ENCODE data around the gene RBBP8.

The RBBP8 gene

GRCh38 chr18:22998344-22998743 lies 65.2 kb downstream of the RBBP8 start:
- DNase-seq (ENCODE audit: low read depth in 2 of 2), result no peak

DNA sequence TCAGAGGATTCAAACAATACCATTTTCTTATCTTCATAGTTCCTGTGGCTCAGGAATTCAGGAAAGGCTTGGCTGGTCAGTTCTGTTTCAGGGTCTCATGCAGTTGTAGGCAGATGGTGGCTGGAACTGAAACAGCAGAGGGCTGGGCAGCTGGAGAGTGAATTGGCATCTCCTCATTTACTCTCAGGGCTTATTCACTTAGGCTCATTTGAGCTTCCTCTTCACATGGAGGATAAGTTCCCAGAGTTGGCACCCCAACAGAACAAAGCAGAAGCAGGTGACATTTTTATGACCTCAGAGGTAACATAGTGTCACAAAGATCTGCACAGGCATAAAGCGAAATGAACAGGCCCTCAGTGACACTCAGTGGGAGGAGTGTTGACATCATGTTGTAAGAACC lies 66.1 kb downstream of the RBBP8 start:
- DNase-seq (ENCODE audit: low read depth in 2 of 2), result no peak

GRCh38 chr18:22999647-23000046 lies 66.5 kb downstream of the RBBP8 start:
- DNase-seq (ENCODE audit: low read depth in 2 of 2), result no peak

DNA sequence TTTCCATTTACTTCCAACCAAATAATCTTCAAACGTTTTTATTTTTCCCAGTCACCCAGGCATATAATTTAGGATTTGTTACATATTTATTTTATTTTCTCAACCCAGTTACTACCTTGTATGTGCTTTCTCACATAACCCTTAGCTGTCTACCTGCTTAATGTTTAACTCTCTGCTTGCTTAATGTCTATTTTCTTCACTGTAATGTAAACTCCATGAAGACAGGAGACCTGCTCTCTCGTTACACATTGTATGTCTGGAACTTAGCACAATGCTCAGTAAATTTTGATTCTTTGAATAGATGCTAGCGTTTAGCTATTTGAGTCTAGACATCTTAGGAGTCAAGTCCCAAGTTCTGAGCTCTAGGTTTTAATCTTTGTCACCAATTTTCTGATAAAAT lies 70.2 kb downstream of the RBBP8 start:
- no peak for DNase-seq (ENCODE audit: low read depth in 2 of 2)

GRCh38 chr18:23012249-23012648 lies 79.1 kb downstream of the RBBP8 start:
- no peak for DNase-seq (ENCODE audit: low read depth in 2 of 2)

DNA sequence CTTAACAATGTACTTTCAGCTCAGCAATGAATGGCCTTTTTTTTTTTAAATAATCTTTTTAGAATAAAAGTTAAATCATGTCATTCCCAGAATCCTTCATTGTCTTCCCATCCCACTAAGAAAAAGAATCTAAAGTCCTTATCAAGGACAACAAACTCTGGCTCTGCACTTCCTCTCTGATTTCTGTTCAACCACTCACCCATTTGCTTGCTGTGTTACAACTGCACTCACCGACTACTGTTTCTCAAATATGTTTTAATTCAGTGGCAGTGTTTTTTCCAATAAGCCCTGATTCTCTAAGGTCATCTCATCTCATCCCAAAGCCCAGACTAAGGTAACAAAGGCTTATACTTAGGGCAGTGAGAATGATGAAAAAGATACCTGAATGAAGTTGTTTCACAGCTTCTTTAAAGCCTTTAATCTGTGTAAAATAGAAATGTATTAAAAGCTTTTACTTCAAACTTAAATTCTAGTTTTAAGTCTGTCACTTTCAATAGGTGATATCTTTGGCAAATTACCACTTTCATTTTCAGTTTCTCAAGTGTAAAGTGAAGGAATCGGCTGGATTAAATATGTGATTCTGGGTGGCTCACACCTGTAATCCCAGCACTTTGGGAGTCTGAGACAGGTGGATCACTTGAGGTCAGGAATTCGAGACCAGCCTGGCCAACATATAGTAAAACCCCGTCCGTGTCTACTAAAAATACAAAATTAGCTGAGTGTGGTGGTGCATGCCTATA lies 87.6 kb downstream of the RBBP8 start:
- DNase-seq (ENCODE audit: low read depth in 2 of 2), result no peak

GRCh38 chr18:23021623-23022022 lies 88.5 kb downstream of the RBBP8 start:
- no peak for DNase-seq (ENCODE audit: low read depth in 2 of 2)

DNA sequence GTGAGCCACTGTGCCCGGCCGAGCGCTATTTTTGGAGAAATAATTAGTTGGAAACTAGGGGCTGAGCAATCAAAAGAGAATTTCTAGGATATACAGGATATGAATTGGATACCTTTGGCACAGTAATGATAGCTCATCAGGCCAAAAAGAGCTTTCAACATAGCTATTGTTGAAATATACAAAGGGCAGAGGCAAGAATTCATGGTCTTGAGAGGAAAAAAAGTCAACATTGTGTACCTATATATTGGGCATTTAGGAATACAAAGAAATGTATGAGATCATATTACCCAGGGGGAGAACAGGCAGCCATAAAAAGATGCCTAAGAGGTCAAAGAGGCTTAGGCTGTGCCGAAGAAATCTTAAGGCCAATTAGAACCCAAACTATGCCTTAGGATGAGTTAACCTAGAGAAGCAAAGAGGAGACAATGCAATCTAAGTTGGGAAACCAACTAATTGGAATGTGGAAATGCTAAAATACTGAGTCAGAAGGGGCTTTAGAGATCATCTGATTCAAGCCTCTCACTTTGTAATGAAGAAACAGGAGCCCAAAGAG lies 99.0 kb downstream of the RBBP8 start:
- peak; percentile 83 to 86 for DNase-seq (ENCODE audit: low read depth in 2 of 2)

- DNase-seq (ENCODE audit: low read depth in 2 of 2), result no peak
These were observed 99.9 kb downstream of the RBBP8 start for GRCh38 chr18:23033056-23033455.

- DNase-seq (ENCODE audit: low read depth in 2 of 2), result no peak
These were observed 103.6 kb downstream of the RBBP8 start for GRCh38 chr18:23036660-23037201.

DNA sequence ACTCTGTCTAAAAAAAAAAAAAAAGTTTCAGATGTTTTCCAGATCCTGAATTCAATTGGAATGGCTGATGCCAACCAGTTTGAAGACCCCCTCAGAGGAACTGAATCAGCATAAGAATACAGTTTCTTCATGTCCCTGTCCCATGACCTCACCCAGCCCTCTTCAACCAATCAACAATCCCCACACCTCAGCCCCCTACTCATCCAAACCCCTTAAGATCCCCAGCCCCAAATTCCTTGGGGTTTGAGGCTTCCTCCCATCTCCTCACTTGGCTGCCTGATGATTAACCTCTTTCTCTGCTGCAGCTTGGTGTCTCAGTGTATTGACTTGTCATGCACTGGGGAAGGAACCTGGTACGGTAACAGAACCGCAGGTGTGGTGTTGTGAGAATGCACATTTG lies 104.5 kb downstream of the RBBP8 start:
- DNase-seq (ENCODE audit: low read depth in 2 of 2), result no peak

DNA sequence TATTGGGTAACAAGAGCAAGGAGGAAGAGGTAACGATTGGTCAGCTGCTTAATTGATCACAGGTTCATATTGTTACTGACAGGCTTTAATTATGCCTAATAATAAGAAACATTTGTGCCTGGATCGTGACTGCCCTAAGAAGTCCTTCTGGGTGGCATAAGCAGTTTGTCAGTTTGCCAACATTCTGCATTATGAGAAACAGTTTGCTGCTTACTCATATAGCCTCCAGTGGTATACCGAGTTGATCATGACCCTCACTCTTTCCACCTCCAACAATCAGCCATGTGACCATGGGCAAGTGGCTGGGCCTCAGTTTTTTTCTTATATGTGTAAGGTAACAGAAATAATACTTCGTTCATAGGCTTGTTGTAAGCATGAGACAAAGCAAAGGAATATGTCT lies 105.6 kb downstream of the RBBP8 start:
- peak; percentile 95 for DNase-seq (ENCODE audit: low read depth in 2 of 2)

GRCh38 chr18:23042133-23042532 lies 109.0 kb downstream of the RBBP8 start:
- no peak for DNase-seq (ENCODE audit: low read depth in 2 of 2)

DNA sequence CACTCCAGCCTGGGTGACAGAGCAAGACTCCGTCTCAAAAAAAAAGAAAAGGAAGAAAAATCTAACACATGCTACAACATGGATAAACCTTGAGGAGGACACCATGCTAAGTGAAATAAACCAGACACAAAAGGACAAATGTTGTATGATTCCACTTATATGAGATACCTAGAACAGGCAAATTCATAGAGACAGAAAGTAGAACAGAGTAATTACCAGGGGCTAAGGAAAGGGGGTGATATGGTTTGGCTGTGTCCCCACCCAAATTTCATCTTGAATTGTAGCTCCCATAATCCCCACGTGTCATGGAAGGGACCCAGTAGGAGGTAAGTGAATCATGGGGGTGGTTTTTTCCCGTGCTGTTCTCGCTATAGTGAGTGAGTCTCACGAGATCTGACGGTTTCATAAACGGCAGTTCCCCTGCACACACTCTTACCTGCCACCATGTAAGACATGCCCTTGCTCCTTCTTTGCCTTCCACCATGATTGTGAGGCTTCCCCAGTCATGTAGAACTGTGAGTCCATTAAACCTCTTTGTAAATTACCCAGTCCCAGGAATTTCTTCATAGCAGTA lies 110.8 kb downstream of the RBBP8 start:
- DNase-seq (ENCODE audit: low read depth in 2 of 2), result no peak

DNA sequence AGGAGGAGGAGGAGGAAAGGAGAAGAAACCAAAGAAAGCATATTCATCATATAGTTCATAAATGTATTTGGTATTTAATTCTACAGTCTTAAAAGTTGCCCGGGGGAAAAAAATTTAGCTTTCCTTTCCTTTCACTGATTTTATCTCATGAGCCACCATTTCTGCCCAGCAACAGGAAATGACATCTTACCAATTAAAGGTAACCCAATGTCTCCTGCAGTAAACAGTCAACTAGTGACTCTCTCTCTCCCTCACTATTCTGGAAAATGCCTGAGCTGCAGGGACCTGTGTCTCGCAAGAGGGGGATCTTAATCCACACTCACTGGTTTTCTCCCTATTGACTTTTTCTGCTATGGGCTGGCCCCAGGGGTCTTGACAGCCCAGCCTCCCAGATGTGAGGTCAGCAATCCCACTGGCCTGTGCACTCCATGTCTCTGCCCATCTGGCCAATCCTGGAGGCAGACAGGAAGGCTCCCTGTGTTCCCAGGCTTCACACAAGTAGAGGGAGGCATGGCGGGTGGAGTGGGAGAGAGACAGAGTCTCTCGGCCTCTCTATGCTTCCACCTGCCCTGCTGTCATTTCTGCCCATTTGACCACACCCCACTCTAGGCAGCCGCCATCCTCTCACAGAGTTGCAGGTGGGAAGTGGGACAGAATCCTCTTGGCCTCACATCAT lies 116.7 kb downstream of the RBBP8 start:
- DNase-seq (ENCODE audit: low read depth in 2 of 2), result no peak

DNA sequence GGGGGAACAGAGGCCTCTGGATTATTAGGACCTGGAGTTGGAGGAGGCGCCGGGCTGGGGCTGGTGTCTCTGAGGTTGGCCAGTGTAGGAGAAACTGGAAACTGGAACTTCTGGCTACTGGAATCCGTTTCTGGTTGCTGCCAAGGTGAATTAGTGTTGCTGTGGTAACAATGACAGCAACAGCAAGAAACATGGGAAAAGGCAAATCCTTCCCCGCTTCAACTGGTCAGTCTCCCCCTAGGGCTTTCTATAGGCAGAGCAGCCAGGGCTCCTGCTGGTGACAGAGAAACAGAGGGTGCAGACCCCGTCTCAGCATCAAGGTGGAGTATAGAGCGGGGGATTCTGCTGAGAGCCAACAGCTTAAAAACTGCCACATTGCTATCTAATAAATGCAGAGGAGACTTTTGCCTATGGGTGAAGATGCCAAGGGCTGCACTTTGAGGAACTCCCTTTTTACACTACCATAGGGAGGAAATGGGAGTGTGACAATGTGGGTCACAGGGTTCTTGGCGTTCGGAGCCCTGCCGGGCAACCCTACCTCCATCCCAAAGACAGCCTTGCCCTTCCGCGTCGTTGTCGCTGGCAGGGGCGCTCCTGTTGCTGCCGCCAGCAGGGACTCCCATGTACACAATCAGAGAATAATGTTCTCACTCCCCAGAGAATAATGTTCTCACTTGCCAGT lies 120.8 kb downstream of the RBBP8 start:
- peak in 1 of 2 experiments; percentile 13 for DNase-seq (ENCODE audit: low read depth in 2 of 2)

DNA sequence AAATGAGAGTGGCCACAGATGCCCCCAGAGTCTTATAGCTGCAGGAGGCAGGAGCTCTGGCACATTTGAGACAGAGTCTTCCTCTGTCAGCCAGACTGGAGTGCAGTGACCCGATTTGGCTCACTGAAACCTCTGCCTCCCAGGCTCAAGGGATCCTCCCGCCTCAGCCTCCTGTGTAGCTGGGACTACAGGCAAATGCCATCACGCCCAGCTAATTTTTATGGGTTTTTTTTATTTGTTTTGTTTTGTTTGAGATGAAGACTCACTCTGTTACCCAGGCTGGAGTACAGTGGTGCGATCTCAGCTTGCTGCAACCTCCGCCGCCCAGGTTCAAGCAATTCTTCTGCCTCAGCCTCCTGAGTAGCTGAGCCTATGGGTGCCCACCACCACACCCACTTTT lies 121.4 kb downstream of the RBBP8 start:
- DNase-seq (ENCODE audit: low read depth in 2 of 2), result no peak

DNA sequence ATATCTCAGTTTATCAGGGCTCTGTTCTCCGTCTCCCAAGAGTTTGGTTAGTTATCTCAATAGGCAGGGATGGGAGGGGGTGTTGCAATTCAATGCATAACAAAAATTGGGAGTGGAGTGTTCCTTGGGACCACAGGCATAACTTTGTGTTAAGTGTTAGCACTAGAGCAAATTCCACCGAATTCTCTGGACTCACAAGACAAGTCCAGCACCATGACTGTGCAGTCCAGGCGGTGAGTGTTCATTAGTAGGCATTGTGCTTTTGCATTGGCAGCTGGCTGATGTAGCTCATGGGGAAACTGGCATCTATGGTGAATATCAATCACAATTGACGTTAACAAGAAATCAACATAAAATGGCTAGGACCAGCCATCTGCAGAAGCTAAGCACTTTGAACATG lies 123.2 kb downstream of the RBBP8 start:
- DNase-seq (ENCODE audit: low read depth in 2 of 2), result no peak

- DNase-seq (ENCODE audit: low read depth in 2 of 2), result no peak
These were observed 124.0 kb downstream of the RBBP8 start for GRCh38 chr18:23057096-23057495.

DNA sequence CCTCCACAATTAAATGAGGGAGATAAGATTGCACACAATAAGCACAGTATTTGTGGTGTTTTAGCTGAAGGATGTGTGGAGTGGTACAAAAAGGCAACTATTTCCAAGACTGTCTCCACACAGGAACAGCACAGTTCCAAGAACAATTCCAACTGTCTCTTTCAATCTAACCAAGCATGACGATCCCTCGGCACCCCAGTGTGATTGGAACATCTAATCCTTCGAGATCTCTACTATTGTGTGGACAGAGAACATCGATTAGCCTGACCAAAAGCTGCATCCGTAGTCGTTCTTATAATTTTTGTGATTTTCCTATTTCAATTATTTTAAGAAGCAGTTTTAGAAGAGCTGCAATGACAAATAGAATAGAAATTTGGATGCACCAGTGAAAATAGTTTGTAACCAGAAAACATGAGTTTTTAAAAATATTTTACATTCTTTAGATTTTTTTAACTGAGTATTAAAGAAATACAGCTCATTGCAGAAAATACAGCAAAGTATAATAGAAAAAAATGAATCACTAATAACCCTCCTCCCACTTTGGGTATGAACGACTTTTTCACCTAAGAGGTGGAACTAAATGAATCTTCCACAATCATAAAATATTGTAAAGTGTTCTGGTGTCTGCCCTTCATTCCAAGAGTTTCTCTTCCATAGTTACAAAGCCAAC lies 125.8 kb downstream of the RBBP8 start:
- DNase-seq (ENCODE audit: low read depth in 2 of 2), result no peak
